Keratinocyte (primary cell): Measurements from ENCODE around the gene SHPK. TPM values are rescaled to one million over a fixed set of nuclear protein-coding genes. Genes with fewer than 3 reads are reported as not detected.
A peak's percentile ranks its signal among the peaks of the same experiment; 100 is the strongest.

Experiments
- DNase-seq: peaks from one replicate; pipeline ENCODE4 v3.0.0-alpha.2; 2011; ENCODE audit warnings: low read depth, missing footprints, low spot score
- FAIRE-seq: peaks from 2 replicates; lab custom pipeline; 2011; peaks lifted over from hg19 to GRCh38; lab: Jason Lieb, UNC
- H2AFZ ChIP-seq: 2 replicates; pipeline ENCODE4 v1.6.0; 2012; ENCODE audit warnings: low read length, control low read depth, inconsistent platforms; ENCODE audit not compliant: control insufficient read depth
- H3K27ac ChIP-seq: 2 replicates; pipeline ENCODE4 v1.5.1; 2011; ENCODE audit warnings: low read length; ENCODE audit not compliant: control insufficient read depth, insufficient read depth
- H3K27me3 ChIP-seq: 3 replicates; pipeline ENCODE4 v1.6.0; 2011; ENCODE audit warnings: low read length; ENCODE audit not compliant: control insufficient read depth, insufficient read depth; ENCODE audit errors: extremely low read depth
- H3K36me3 ChIP-seq, 2 experiments: 2 replicates in 1 of 2; 3 replicates in 1 of 2; pipeline ENCODE4 v1.5.1; 2011; ENCODE audit warnings: low read length in 2 of 2, mild to moderate bottlenecking in 1 of 2; ENCODE audit not compliant: control insufficient read depth in 2 of 2, insufficient read depth in 2 of 2; ENCODE audit errors: extremely low read depth in 1 of 2
- H3K4me1 ChIP-seq: 3 replicates; pipeline ENCODE4 v1.5.1; 2011; ENCODE audit warnings: low read length; ENCODE audit not compliant: control insufficient read depth, insufficient read depth; ENCODE audit errors: extremely low read depth
- H3K4me2 ChIP-seq: 3 replicates; pipeline ENCODE4 v1.6.0; 2011; ENCODE audit warnings: low read depth, low read length; ENCODE audit not compliant: control insufficient read depth, insufficient read depth; ENCODE audit errors: extremely low read depth
- H3K4me3 ChIP-seq, 3 experiments: fragments of 200-600 bp in 1 of 3; sonication (generic) in 1 of 3; 2 replicates in 2 of 3; 3 replicates in 1 of 3; pipeline ENCODE4 v1.5.1; 2011 to 2016; ENCODE audit warnings: low read length in 3 of 3, mild to moderate bottlenecking in 3 of 3, control low read depth in 2 of 3, inconsistent platforms in 1 of 3, low read depth in 1 of 3, mixed read lengths in 1 of 3, mixed run types in 1 of 3, moderate library complexity in 1 of 3; ENCODE audit not compliant: control insufficient read depth in 2 of 3, insufficient read depth in 2 of 3; ENCODE audit errors: extremely low read depth in 1 of 3
- H3K79me2 ChIP-seq: 2 replicates; pipeline ENCODE4 v1.6.0; 2012; ENCODE audit warnings: low read length; ENCODE audit not compliant: control insufficient read depth, insufficient read depth
- H3K9ac ChIP-seq: 3 replicates; pipeline ENCODE4 v1.6.0; 2011; ENCODE audit warnings: low read length; ENCODE audit not compliant: control insufficient read depth, insufficient read depth; ENCODE audit errors: extremely low read depth
- H3K9me1 ChIP-seq: 3 replicates; pipeline ENCODE4 v1.6.0; 2011; ENCODE audit warnings: low read length; ENCODE audit not compliant: control insufficient read depth, insufficient read depth; ENCODE audit errors: extremely low read depth
- H3K9me3 ChIP-seq: 2 replicates; pipeline ENCODE4 v1.5.1; 2012; ENCODE audit warnings: low read depth, low read length; ENCODE audit not compliant: control insufficient read depth
- H4K20me1 ChIP-seq: 3 replicates; pipeline ENCODE4 v1.6.0; 2011; ENCODE audit warnings: low read length; ENCODE audit not compliant: control insufficient read depth, insufficient read depth; ENCODE audit errors: extremely low read depth
- EZH2 ChIP-seq: IDR thresholded peaks from one replicate; pipeline ENCODE4 v1.6.1; 2012; ENCODE audit warnings: inconsistent platforms, mild to moderate bottlenecking, low read length, moderate library complexity
- dilution Hi-C: fragments of 300-500 bp; cut with MboI; formaldehyde crosslinking; loops from one replicate; pipeline ENCODE4 v1.7.0; 2020; ENCODE audit warnings: low sequenced_read_pairs; ENCODE audit not compliant: extremely low pct_ligation_motif_present
- polyA plus RNA-seq, 5 experiments: library from polyadenylated mRNA; depleted of rRNA in 3 of 5; stranded (reverse) in 3 of 5; stranded (forward) in 1 of 5; unstranded in 1 of 5; fragments of >200 nt; gene quantifications; 1 replicate in 1 of 5; 2 replicates in 3 of 5; 3 replicates in 1 of 5; pipeline versions ENCODE4 v1.2.1 to v1.2.3, GENCODE V29; 2011 to 2012; ENCODE audit warnings: missing spikeins in 2 of 5, low read depth in 1 of 5, low replicate concordance in 1 of 5
- TF ChIP-seq, protein P1 (sequence below), 3 experiments: IDR thresholded peaks in 1 of 3; conservative IDR thresholded peaks in 1 of 3; optimal IDR thresholded peaks in 1 of 3; 2 replicates in 2 of 3; 3 replicates in 1 of 3; pipeline versions ENCODE3 to v1.5.1; 2011; ENCODE audit warnings: low read length in 3 of 3, mild to moderate bottlenecking in 3 of 3, moderate library complexity in 2 of 3, control low read depth in 1 of 3, inconsistent platforms in 1 of 3; ENCODE audit not compliant: insufficient read depth in 2 of 3; ENCODE audit errors: extremely low read depth in 1 of 3

Gene SHPK
- polyA plus RNA-seq, 1 donor (not counting 4 experiments of a cell fraction or from before 2014, with no cell fraction given), result 9.2 TPM

DNA sequence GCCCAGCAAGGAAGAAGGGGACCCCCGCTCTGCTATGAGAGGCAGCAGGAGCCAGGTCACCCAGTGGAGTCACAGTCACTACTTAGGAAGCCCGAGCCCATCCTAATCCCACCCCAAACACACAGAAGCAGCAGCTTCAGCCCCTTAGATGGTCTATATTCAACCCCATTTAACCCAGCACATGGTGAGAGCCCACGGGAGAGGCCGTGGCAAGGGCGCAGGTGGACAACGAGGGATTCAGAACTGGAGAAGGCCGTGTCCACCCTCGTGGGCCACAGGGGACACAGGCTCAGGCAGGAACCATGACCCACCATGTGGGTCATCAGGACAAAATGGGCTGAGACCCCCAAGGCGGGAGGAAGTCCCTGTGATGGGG, 76.8 kb downstream of the SHPK start:
- H3K4me2 ChIP-seq, result peak overlapping the region; percentile 55
- H3K4me1 ChIP-seq, result peaks cover 40% of the 10 kb centered on the region
- H3K79me2 ChIP-seq, result peaks cover 9% of the 10 kb centered on the region
- no peak for FAIRE-seq
- peak overlapping the region; percentile 98 for H3K27ac ChIP-seq
- peak overlapping the region in 1 of 3 experiments; percentile 9 for H3K4me3 ChIP-seq
- peaks cover 0 to under 1% of the 10 kb centered on the region in 2 experiments for H3K36me3 ChIP-seq
- TF ChIP-seq, protein P1, sequence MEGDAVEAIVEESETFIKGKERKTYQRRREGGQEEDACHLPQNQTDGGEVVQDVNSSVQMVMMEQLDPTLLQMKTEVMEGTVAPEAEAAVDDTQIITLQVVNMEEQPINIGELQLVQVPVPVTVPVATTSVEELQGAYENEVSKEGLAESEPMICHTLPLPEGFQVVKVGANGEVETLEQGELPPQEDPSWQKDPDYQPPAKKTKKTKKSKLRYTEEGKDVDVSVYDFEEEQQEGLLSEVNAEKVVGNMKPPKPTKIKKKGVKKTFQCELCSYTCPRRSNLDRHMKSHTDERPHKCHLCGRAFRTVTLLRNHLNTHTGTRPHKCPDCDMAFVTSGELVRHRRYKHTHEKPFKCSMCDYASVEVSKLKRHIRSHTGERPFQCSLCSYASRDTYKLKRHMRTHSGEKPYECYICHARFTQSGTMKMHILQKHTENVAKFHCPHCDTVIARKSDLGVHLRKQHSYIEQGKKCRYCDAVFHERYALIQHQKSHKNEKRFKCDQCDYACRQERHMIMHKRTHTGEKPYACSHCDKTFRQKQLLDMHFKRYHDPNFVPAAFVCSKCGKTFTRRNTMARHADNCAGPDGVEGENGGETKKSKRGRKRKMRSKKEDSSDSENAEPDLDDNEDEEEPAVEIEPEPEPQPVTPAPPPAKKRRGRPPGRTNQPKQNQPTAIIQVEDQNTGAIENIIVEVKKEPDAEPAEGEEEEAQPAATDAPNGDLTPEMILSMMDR (optimal IDR thresholded peaks at IDR 0.05 in 1 of 3, IDR thresholded peaks at IDR 0.05 in 1 of 3, conservative IDR thresholded peaks at IDR 0.05 in 1 of 3; ENCODE audit: extremely low read depth in 1 of 3, insufficient read depth in 2 of 3, low read length in 3 of 3), result no peak
- no peak for TF ChIP-seq EZH2
- H3K9ac ChIP-seq, result peak overlapping the region; percentile 85
- no peak overlapping the region for H2AFZ ChIP-seq
- no peak for DNase-seq
- dilution Hi-C loops, result no loop called here
- H4K20me1 ChIP-seq, result no peaks in the 10 kb centered on the region
- no peaks in the 10 kb centered on the region for H3K27me3 ChIP-seq
- no peaks in the 10 kb centered on the region for H3K9me3 ChIP-seq
- no peaks in the 10 kb centered on the region for H3K9me1 ChIP-seq

DNA sequence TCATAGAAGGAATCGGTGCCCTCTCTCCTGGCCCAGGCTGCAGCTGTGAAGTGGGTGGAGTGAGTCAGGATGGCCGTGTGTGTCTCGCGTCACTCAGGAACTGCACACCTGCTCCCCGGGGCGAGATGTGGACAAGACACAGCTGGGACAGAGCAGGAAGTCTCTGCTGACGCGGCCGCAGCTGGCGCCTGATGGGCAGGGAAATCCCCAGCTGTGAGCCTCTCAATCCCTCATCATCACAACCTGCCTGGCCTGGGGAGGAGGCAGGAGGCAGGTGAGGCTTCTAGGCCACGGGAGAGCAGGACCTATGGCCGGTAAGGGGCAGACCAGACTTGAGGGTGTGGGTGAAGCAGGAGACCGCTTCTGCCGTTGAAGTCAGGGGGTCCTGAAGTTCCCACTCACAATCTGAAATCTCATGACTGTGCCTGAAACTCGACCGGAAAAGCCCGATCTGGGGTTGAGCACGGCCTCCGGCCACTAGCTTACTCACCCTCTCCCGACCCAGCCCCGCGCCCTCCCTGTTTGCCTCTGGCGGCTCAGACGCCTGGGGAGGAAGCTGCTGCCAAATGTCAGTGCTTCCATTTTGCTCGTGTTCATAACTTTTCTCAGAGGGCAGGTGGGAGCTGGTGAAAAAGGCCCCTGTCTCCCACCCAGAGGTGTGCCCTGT, 77.3 kb downstream of the SHPK start:
- Histone ChIP-seq H3K9me1 (no peaks in the 10 kb centered on the region), H3K27me3 (no peaks in the 10 kb centered on the region), H3K9me3 (no peaks in the 10 kb centered on the region), H3K4me2 (peak overlapping the region; percentile 55), H3K4me3 (peak overlapping the region in 2 of 3 experiments; percentile 7 to 37), H3K79me2 (peaks cover 9% of the 10 kb centered on the region), H3K36me3 (peaks cover 3 to 5% of the 10 kb centered on the region in 2 experiments), H3K27ac (peak overlapping the region; percentile 98), H3K9ac (peak overlapping the region; percentile 85), H4K20me1 (no peaks in the 10 kb centered on the region), H3K4me1 (peaks cover 40% of the 10 kb centered on the region), H2AFZ (no peak overlapping the region)
- DNase-seq, result peak; percentile 95
- TF ChIP-seq, protein P1 (optimal IDR thresholded peaks at IDR 0.05 in 1 of 3, IDR thresholded peaks at IDR 0.05 in 1 of 3, conservative IDR thresholded peaks at IDR 0.05 in 1 of 3; ENCODE audit: extremely low read depth in 1 of 3, insufficient read depth in 2 of 3, low read length in 3 of 3), result no peak
- no peak for FAIRE-seq
- dilution Hi-C loops, result no loop called here

Other genes starting within 250 kb of the SHPK start
- gene OR3A2, start 249.9 kb downstream of the SHPK start, polyA plus RNA-seq, result not detected in 3 replicates
- not detected in 3 replicates for gene OR1E1, start 237.8 kb downstream of the SHPK start, polyA plus RNA-seq
- gene OR3A3, start 224.9 kb downstream of the SHPK start, polyA plus RNA-seq, result 0.08 TPM in 1 of 3 replicates, not detected in the others
- not detected in 3 replicates for gene OR1E2, start 202.4 kb downstream of the SHPK start, polyA plus RNA-seq
- 0.10 TPM in 1 of 3 replicates, not detected in the others for gene SPATA22, start 164.4 kb downstream of the SHPK start, polyA plus RNA-seq
- gene ASPA, start 160.3 kb downstream of the SHPK start, polyA plus RNA-seq, result not detected in 3 replicates
- gene TRPV3, start 78.4 kb downstream of the SHPK start, polyA plus RNA-seq, result 5.8 to 16.6 TPM (median 9.4 TPM) in 3 replicates
- gene TRPV1, start 26.8 kb downstream of the SHPK start, polyA plus RNA-seq, result 1.3 to 2.2 TPM (median 1.5 TPM) in 3 replicates
- 7.4 to 10.3 TPM (median 10.2 TPM) in 3 replicates for gene CTNS, start 510 bp upstream of the SHPK start, polyA plus RNA-seq
- 105 to 197 TPM (median 126 TPM) in 3 replicates for gene TAX1BP3, start 32.3 kb upstream of the SHPK start, polyA plus RNA-seq
- 35.4 to 47.4 TPM (median 36.6 TPM) in 3 replicates for gene EMC6, start 32.6 kb upstream of the SHPK start, polyA plus RNA-seq
- gene P2RX5, start 59.9 kb upstream of the SHPK start, polyA plus RNA-seq, result 0.43 to 0.97 TPM (median 0.63 TPM) in 3 replicates
- 0.90 to 4.7 TPM (median 3.5 TPM) in 3 replicates for gene HASPIN, start 87.7 kb upstream of the SHPK start, polyA plus RNA-seq
- gene ITGAE, start 164.9 kb upstream of the SHPK start, polyA plus RNA-seq, result 45.7 to 66.6 TPM (median 50.8 TPM) in 3 replicates
- gene NCBP3, start 210.0 kb upstream of the SHPK start, polyA plus RNA-seq, result 13.9 to 22.1 TPM (median 16.8 TPM) in 3 replicates